Epidermal melanocyte (primary cell): ENCODE results near the gene LIMA1.
A peak's percentile ranks its signal among the peaks of the same experiment; 100 is the strongest.

Source experiments
- DNase-seq: peaks from one replicate; pipeline ENCODE4 v3.0.0; 2011; ENCODE audit warnings: low spot score; ENCODE audit not compliant: insufficient read length

Gene LIMA1

DNA sequence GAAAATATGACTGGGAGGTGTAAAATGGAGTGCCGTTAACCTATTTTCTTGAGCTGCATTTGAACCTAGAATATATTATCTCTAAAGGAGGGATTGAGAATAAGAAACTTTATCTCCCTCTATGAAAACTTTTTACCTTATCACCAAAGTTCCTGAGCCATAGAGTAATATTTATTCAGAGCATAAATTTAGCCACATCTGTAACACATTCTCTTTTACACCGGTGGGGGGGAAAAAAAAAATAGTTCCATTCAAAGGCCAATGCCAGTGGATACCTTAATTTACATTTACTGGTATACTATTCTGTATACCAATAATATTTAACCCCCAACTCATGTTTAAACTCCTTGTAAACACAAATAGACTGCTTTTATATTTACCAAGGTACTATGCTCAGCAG is 137.9 kb downstream of the LIMA1 start:
- DNase-seq = no peak

DNA sequence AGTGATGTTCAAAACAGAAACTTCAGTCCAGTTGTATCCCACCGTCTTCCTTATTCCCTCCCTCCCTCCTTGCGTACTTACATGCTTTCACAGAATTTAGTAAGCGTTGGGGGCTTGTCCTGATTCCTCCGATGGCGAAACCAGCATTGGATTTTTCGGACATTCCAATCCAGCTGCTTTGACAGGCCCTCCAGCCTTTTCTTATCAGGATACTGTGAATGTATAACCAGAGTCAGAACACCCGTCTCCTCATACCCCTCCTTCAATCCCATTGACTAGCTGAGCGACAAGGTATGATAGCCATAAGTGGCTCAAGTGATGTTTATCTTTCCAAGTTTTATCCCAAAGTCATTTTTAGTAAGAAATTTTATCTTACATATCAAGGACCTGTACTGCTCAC is 140.3 kb downstream of the LIMA1 start:
- DNase-seq = no peak

DNA sequence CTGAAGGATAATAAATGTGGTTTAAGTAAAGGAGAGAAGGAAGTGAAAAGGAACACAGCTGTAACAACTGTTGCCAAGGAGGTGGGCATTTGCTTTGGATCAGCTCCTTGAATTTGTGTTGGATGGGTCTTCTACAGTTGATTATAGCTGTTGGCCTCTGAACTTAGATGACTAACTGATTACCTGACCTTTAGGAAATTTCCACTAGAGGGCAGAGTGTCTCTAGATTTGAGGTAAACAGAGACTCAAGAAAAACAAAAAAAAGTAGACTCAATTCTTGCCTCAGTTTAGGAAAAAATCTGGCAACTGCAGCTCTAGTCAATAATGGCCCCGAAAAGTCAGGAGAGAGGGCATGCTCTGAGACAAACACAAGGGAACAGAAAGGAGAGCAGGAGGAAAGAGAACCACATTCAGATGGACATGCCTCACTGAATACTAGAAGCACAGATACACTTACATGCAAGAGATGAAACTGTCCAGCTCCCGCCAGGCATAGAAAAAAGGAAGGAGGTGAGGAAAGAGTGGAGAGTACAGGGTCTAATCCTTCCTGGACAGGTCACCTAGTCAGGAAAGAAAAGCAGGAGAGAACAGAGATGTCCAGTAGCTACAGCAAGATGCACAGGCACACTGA is 150.7 kb downstream of the LIMA1 start:
- peak; percentile 33 for DNase-seq

DNA sequence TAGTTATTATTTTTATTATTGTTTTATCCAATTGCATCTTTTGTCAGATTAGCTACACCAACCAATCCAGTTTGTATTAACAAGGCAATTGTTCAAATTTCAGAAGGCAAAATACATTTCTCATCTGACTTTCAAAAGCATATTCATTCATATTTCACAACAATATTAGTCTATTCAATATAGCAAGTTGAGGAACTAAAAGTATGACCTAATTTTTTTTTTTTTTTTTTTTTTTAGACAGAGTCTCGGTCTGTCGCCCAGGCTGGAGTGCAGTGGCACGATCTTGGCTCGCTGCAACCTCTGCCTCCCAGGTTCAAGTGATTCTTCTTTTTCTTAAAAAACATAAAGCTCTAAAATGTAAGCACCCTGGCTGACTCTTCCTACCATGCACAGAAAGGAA is 154.0 kb downstream of the LIMA1 start:
- no peak for DNase-seq

DNA sequence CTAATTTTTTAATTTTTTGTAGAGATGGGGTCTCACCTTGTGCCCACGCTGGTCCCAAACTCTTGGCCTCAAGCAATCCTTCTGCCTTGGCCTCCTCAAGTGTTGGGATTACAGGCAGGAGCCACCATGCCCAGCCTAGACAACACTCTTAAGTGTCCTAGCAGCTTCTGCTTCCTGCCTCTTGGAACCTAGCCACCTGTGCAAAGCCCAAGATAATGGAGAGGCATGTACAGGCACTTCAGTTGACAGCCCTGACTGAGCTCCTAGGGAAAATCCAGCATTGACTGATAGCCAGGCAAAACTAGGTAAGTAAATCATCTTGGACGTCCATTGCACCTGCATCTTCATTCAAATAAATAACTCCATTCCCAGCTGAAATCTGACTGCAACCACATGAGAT is 155.8 kb downstream of the LIMA1 start:
- DNase-seq = no peak
